Stimulated activated naive CD8-positive, alpha-beta T cell treated with anti-CD3 and anti-CD28 coated beads, Interleukin-15, Interleukin-2, amounts not matched to agents 100 ng/mL and 50 ng/mL, for 24 hours (primary cell): ENCODE results near the gene DNPEP.
"Not testable (repeated sequence)": the region's sequence is repeated elsewhere in the genome, so short reads cannot be mapped to it uniquely, and the experiment has no call there.

ENCODE experiments used
- H3K27ac Mint-ChIP-seq: one replicate; pipeline ENCODE4 v1.8.0; 2021; ENCODE audit warnings: mild to moderate bottlenecking, mixed read lengths
- H3K27me3 Mint-ChIP-seq: one replicate; pipeline ENCODE4 v1.8.0; 2021; ENCODE audit warnings: mixed read lengths
- H3K36me3 Mint-ChIP-seq: one replicate; pipeline ENCODE4 v1.8.0; 2021; ENCODE audit warnings: low read depth, mixed read lengths
- H3K4me1 Mint-ChIP-seq: one replicate; pipeline ENCODE4 v1.8.0; 2021; ENCODE audit warnings: low read depth, mixed read lengths
- H3K4me3 Mint-ChIP-seq: one replicate; pipeline ENCODE4 v1.8.0; 2021; ENCODE audit warnings: mild to moderate bottlenecking, mixed read lengths
- H3K9me3 Mint-ChIP-seq: one replicate; pipeline ENCODE4 v1.8.0; 2021; ENCODE audit warnings: mixed read lengths

DNPEP gene

GRCh38 chr2:219396863-219397457 is 9.2 kb upstream of the DNPEP start:
- Mint-ChIP-seq H3K4me3 (no peak overlapping the region), H3K27ac (no peak overlapping the region), H3K4me1 (peaks cover 10% of the 10 kb centered on the region), H3K36me3 (no peaks in the 10 kb centered on the region), H3K9me3 (no peaks in the 10 kb centered on the region), H3K27me3 (no peaks in the 10 kb centered on the region)

GRCh38 chr2:219395609-219396008 is 7.9 kb upstream of the DNPEP start:
- H3K27ac Mint-ChIP-seq = no peak overlapping the region
- H3K27me3 Mint-ChIP-seq = no peaks in the 10 kb centered on the region
- H3K4me3 Mint-ChIP-seq = no peak overlapping the region
- no peaks in the 10 kb centered on the region for H3K9me3 Mint-ChIP-seq
- H3K4me1 Mint-ChIP-seq = peaks cover 10% of the 10 kb centered on the region
- H3K36me3 Mint-ChIP-seq = no peaks in the 10 kb centered on the region

- H3K4me3 Mint-ChIP-seq, H3K9me3 Mint-ChIP-seq, H3K36me3 Mint-ChIP-seq, H3K4me1 Mint-ChIP-seq, H3K27ac Mint-ChIP-seq, H3K27me3 Mint-ChIP-seq: not testable (repeated sequence)
Measured at GRCh38 chr2:219395056-219395455, 7.3 kb upstream of the DNPEP start.

- H3K4me1 Mint-ChIP-seq = peaks cover 16% of the 10 kb centered on the region
- H3K27ac Mint-ChIP-seq = no peak overlapping the region
- no peaks in the 10 kb centered on the region for H3K9me3 Mint-ChIP-seq
- H3K27me3 Mint-ChIP-seq = no peaks in the 10 kb centered on the region
- no peaks in the 10 kb centered on the region for H3K36me3 Mint-ChIP-seq
- no peak overlapping the region for H3K4me3 Mint-ChIP-seq
Measured at GRCh38 chr2:219392754-219393153, 5.0 kb upstream of the DNPEP start.

GRCh38 chr2:219388907-219389156 is 1.1 kb upstream of the DNPEP start:
- H3K36me3 Mint-ChIP-seq = peaks cover 17% of the 10 kb centered on the region
- no peaks in the 10 kb centered on the region for H3K27me3 Mint-ChIP-seq
- no peaks in the 10 kb centered on the region for H3K9me3 Mint-ChIP-seq
- peak overlapping the region; percentile 70 for H3K4me3 Mint-ChIP-seq
- H3K4me1 Mint-ChIP-seq = peaks cover 16% of the 10 kb centered on the region
- H3K27ac Mint-ChIP-seq = peak overlapping the region; percentile 76

GRCh38 chr2:219388121-219388906 is 602 bp upstream of the DNPEP start:
- no peaks in the 10 kb centered on the region for H3K9me3 Mint-ChIP-seq
- peaks cover 22% of the 10 kb centered on the region for H3K36me3 Mint-ChIP-seq
- H3K27me3 Mint-ChIP-seq = no peaks in the 10 kb centered on the region
- H3K4me3 Mint-ChIP-seq = peak overlapping the region; percentile 70
- peak overlapping the region; percentile 76 for H3K27ac Mint-ChIP-seq
- peaks cover 16% of the 10 kb centered on the region for H3K4me1 Mint-ChIP-seq

- Mint-ChIP-seq H3K27ac (peak overlapping the region; percentile 99), H3K4me1 (peaks cover 16% of the 10 kb centered on the region), H3K4me3 (peak overlapping the region; percentile 98), H3K36me3 (peaks cover 33% of the 10 kb centered on the region), H3K9me3 (no peaks in the 10 kb centered on the region), H3K27me3 (no peaks in the 10 kb centered on the region)
Measured at GRCh38 chr2:219386532-219387280, 1.0 kb downstream of the DNPEP start.

GRCh38 chr2:219385958-219386520 is 1.7 kb downstream of the DNPEP start:
- no peak overlapping the region for H3K27ac Mint-ChIP-seq
- H3K4me3 Mint-ChIP-seq = peak overlapping the region; percentile 98
- no peaks in the 10 kb centered on the region for H3K9me3 Mint-ChIP-seq
- peaks cover 37% of the 10 kb centered on the region for H3K36me3 Mint-ChIP-seq
- H3K27me3 Mint-ChIP-seq = no peaks in the 10 kb centered on the region
- H3K4me1 Mint-ChIP-seq = peaks cover 16% of the 10 kb centered on the region

GRCh38 chr2:219384859-219385258 is 2.9 kb downstream of the DNPEP start:
- Mint-ChIP-seq H3K27me3 (no peaks in the 10 kb centered on the region), H3K27ac (no peak overlapping the region), H3K9me3 (no peaks in the 10 kb centered on the region), H3K36me3 (peaks cover 41% of the 10 kb centered on the region), H3K4me1 (peaks cover 16% of the 10 kb centered on the region), H3K4me3 (no peak overlapping the region)

GRCh38 chr2:219384083-219384713 is 3.5 kb downstream of the DNPEP start:
- H3K9me3 Mint-ChIP-seq = no peaks in the 10 kb centered on the region
- peaks cover 41% of the 10 kb centered on the region for H3K36me3 Mint-ChIP-seq
- H3K4me1 Mint-ChIP-seq = peaks cover 16% of the 10 kb centered on the region
- no peaks in the 10 kb centered on the region for H3K27me3 Mint-ChIP-seq
- H3K27ac Mint-ChIP-seq = no peak overlapping the region
- H3K4me3 Mint-ChIP-seq = no peak overlapping the region

- peaks cover 59% of the 10 kb centered on the region for H3K36me3 Mint-ChIP-seq
- H3K4me1 Mint-ChIP-seq = peaks cover under 1% of the 10 kb centered on the region
- no peak overlapping the region for H3K27ac Mint-ChIP-seq
- no peaks in the 10 kb centered on the region for H3K27me3 Mint-ChIP-seq
- H3K4me3 Mint-ChIP-seq = no peak overlapping the region
- H3K9me3 Mint-ChIP-seq = no peaks in the 10 kb centered on the region
Measured at GRCh38 chr2:219381448-219381847, 6.3 kb downstream of the DNPEP start.

- Mint-ChIP-seq H3K27me3 (no peaks in the 10 kb centered on the region), H3K36me3 (peaks cover 57% of the 10 kb centered on the region), H3K4me3 (no peak overlapping the region), H3K27ac (no peak overlapping the region), H3K9me3 (no peaks in the 10 kb centered on the region), H3K4me1 (no peaks in the 10 kb centered on the region)
Measured at GRCh38 chr2:219380926-219381325, 6.8 kb downstream of the DNPEP start.

- Mint-ChIP-seq H3K36me3 (peaks cover 57% of the 10 kb centered on the region), H3K27ac (no peak overlapping the region), H3K27me3 (no peaks in the 10 kb centered on the region), H3K9me3 (no peaks in the 10 kb centered on the region), H3K4me3 (no peak overlapping the region), H3K4me1 (no peaks in the 10 kb centered on the region)
Measured at GRCh38 chr2:219378163-219378851, 9.4 kb downstream of the DNPEP start.

GRCh38 chr2:219369447-219369861 is 18.3 kb downstream of the DNPEP start:
- Mint-ChIP-seq H3K27ac (no peak overlapping the region), H3K9me3 (no peaks in the 10 kb centered on the region), H3K4me3 (no peak overlapping the region), H3K27me3 (no peaks in the 10 kb centered on the region), H3K4me1 (no peaks in the 10 kb centered on the region), H3K36me3 (peaks cover 23% of the 10 kb centered on the region)
